Measurements from ENCODE around the gene PODXL2.

PODXL2 gene

DNA sequence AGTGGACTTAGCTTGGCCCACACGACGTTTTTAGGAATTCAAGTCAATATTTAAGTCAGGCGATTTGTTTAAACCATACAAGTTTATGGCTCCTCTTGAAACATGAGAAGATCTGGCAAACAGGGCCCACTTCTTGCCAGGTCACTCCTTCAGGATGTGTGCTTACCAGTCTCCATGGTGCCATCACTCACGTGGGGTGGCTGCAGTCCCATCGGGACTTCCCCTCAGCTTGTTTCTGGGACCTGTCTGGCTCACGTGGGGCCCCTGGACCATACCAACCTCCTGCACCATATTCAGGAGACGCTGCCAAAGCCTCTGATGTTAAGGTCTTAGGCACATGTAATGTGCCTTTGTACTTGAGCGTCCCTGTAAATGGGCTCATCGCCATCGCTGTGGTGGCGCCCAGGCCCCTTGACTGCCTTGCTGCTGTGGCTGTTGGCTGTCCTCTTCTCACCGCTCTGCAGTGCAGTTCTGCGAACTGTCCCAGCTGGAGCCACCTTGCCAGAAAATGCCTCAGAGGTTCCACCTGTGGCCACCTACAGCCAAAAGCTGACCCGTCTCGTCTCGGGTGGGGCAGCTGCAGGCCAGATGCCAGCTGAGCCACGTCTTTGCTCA is 21.9 kb upstream of the PODXL2 start:
- Histone ChIP-seq H3K9ac (ENCODE audit: low read length) (no peak overlapping the region), H3K27ac (ENCODE audit: low read length) (no peak overlapping the region), H3K4me1 (ENCODE audit: control insufficient read depth, low read depth, low read length) (no peaks in the 10 kb centered on the region), H3K9me3 (ENCODE audit: control insufficient read depth, low read depth, low read length) (no peaks in the 10 kb centered on the region), H3K36me3 (ENCODE audit: control insufficient read depth, low read depth, low read length) (peaks cover 91% of the 10 kb centered on the region), H3K27me3 (ENCODE audit: control insufficient read depth, insufficient read depth, low read length) (no peaks in the 10 kb centered on the region), H3K4me3 (ENCODE audit: low read length) (no peak overlapping the region)

DNA sequence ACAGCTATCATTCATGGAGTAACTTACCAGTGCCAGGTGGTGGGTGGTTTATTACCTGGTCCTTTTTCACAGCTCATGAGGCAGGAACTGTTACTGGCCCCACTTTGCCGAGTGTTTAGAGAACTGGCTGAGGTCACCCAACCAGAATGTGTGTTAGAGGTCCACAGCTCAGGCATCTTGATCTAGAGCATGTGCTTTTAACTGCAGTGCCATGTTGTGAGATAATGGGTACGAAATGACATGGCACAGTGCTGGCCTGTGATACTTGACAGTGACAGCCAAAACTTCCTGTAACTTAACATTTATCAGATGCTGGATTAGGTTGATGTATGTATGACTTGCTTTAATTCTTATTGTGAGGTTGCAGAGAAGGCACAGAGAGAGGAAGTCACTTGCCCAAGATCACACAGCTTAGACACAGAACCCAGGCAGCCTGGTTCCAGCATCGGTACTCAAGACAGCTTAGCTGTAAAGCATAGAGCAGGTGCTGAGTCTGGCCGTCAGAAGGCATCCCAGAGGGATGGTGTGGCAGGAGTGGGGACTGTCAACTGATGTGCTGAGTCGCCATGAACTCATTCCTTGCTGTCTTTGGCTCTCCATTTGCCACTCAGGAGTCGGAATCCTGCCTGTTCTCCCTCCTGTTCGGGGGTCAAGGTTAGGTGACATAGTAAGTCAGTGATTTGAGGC is 21.2 kb upstream of the PODXL2 start:
- no peak overlapping the region for H3K27ac ChIP-seq (ENCODE audit: low read length)
- H3K36me3 ChIP-seq (ENCODE audit: control insufficient read depth, low read depth, low read length), result peaks cover 91% of the 10 kb centered on the region
- H3K9me3 ChIP-seq (ENCODE audit: control insufficient read depth, low read depth, low read length), result no peaks in the 10 kb centered on the region
- H3K4me1 ChIP-seq (ENCODE audit: control insufficient read depth, low read depth, low read length), result no peaks in the 10 kb centered on the region
- no peak overlapping the region for H3K4me3 ChIP-seq (ENCODE audit: low read length)
- H3K27me3 ChIP-seq (ENCODE audit: control insufficient read depth, insufficient read depth, low read length), result no peaks in the 10 kb centered on the region
- H3K9ac ChIP-seq (ENCODE audit: low read length), result no peak overlapping the region

DNA sequence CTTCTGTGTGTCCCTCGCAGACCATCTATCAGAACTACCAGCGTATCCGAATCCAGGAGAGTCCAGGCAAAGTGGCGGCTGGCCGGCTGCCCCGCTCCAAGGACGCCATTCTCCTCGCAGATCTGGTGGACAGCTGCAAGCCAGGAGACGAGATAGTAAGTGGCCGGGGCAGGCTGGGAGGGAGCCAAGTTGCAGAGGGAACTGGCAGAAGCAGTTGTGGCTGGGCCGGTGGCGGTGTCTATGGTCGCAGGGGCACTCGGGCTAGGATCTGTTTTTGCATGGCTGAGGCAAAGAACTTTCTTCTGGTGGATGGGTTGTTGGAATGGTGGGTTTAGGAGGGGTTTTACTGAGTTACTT is 20.6 kb upstream of the PODXL2 start:
- Histone ChIP-seq H3K36me3 (ENCODE audit: control insufficient read depth, low read depth, low read length) (peaks cover 92% of the 10 kb centered on the region), H3K27ac (ENCODE audit: low read length) (no peak overlapping the region)

DNA sequence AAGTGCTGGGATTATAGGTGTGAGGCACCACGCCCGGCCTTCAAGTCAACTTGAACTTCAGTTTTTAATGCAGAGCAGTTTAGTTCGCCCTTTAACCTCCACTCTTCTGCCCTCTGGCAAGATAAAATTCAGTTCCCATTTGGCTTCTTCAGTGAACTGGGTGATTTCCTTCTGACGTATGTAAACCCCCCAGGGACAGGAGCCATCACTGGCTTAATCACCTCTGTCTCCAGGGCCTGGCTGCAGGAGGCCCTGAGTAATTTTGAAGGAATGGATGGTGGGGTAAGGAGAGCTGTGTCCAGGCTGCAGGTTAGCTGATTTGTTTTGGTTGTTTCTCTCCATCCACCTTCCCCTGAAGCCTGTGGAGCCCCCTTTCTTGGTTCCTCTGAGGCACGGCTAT is 18.9 kb upstream of the PODXL2 start:
- H3K4me1 ChIP-seq (ENCODE audit: control insufficient read depth, low read depth, low read length), result no peaks in the 10 kb centered on the region
- H3K9ac ChIP-seq (ENCODE audit: low read length), result no peak overlapping the region
- H3K4me3 ChIP-seq (ENCODE audit: low read length), result no peak overlapping the region
- H3K27me3 ChIP-seq (ENCODE audit: control insufficient read depth, insufficient read depth, low read length), result no peaks in the 10 kb centered on the region
- H3K36me3 ChIP-seq (ENCODE audit: control insufficient read depth, low read depth, low read length), result peaks cover 92% of the 10 kb centered on the region
- H3K9me3 ChIP-seq (ENCODE audit: control insufficient read depth, low read depth, low read length), result no peaks in the 10 kb centered on the region
- H3K27ac ChIP-seq (ENCODE audit: low read length), result no peak overlapping the region

More for the DNA sequence above, 20.6 kb upstream of the PODXL2 start:
- no peak overlapping the region for H3K4me3 ChIP-seq (ENCODE audit: low read length)
- H3K4me1 ChIP-seq (ENCODE audit: control insufficient read depth, low read depth, low read length), result no peaks in the 10 kb centered on the region
- no peaks in the 10 kb centered on the region for H3K27me3 ChIP-seq (ENCODE audit: control insufficient read depth, insufficient read depth, low read length)
- no peak overlapping the region for H3K9ac ChIP-seq (ENCODE audit: low read length)
- H3K9me3 ChIP-seq (ENCODE audit: control insufficient read depth, low read depth, low read length), result no peaks in the 10 kb centered on the region

DNA sequence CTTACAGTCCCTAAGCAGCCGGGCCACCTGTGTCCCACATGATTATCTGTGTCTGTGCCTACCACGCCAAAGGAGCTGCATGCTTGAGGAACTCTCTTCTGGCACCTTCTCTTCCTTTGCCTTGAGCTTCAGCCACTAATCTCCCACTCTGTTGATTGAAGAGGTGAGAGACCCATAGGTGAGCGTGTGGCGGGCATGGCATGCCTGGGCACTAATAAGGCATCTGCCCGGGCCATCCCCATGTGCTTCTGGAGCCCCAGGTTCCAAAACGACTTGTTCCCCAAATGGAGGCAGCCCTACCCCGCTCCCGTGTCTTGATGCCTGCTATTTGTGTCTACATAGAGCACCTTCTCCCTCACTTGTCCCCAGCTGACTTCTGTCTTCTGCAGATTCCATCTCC is 17.7 kb upstream of the PODXL2 start:
- Histone ChIP-seq H3K9ac (ENCODE audit: low read length) (no peak overlapping the region), H3K9me3 (ENCODE audit: control insufficient read depth, low read depth, low read length) (no peaks in the 10 kb centered on the region), H3K27me3 (ENCODE audit: control insufficient read depth, insufficient read depth, low read length) (no peaks in the 10 kb centered on the region), H3K4me1 (ENCODE audit: control insufficient read depth, low read depth, low read length) (no peaks in the 10 kb centered on the region), H3K27ac (ENCODE audit: low read length) (no peak overlapping the region), H3K36me3 (ENCODE audit: control insufficient read depth, low read depth, low read length) (peaks cover 93% of the 10 kb centered on the region), H3K4me3 (ENCODE audit: low read length) (no peak overlapping the region)

DNA sequence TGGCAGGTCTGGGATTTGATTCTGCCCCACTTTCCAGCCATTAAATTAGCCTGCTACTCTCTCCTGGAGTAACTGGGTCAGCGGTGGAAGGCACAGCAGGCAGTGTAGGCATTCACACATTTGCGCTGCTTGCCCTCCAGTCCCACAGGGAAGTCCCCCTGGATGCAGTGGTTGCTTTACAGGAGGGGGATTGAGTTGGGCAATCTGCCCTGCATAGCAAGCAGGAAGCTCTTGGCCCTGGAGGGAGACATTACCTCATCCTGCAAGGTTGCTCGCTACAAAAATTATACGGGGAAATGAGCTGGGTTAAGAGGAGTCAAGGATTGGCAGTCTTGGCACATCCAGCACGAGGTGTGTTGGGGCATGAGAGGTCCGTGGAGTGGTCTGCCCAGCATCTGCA is 16.0 kb upstream of the PODXL2 start:
- Histone ChIP-seq H3K9ac (ENCODE audit: low read length) (no peak overlapping the region), H3K27me3 (ENCODE audit: control insufficient read depth, insufficient read depth, low read length) (no peaks in the 10 kb centered on the region), H3K27ac (ENCODE audit: low read length) (no peak overlapping the region), H3K4me1 (ENCODE audit: control insufficient read depth, low read depth, low read length) (no peaks in the 10 kb centered on the region), H3K36me3 (ENCODE audit: control insufficient read depth, low read depth, low read length) (peaks cover 93% of the 10 kb centered on the region), H3K4me3 (ENCODE audit: low read length) (no peak overlapping the region), H3K9me3 (ENCODE audit: control insufficient read depth, low read depth, low read length) (no peaks in the 10 kb centered on the region)

DNA sequence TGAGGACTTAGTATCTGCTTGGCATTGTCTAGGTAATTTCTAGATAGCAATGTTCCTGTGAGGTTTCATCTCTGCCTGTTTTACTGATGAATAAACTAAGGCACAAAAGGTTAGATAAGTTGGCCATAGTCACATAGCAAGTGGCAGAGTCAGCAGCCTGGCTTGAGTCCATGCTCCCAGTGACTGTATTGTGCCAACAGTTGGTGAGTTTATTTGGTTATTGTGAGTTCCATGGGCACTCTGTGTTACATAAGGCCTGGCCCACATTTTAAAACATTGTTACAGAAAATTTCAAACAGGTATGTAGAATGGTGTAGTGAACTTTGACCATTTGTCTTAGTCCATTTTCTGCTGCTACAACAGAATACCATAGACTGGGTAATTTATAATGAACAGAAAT is 15.6 kb upstream of the PODXL2 start:
- H3K4me1 ChIP-seq (ENCODE audit: control insufficient read depth, low read depth, low read length), result no peaks in the 10 kb centered on the region
- peaks cover 93% of the 10 kb centered on the region for H3K36me3 ChIP-seq (ENCODE audit: control insufficient read depth, low read depth, low read length)
- H3K4me3 ChIP-seq (ENCODE audit: low read length), result no peak overlapping the region

DNA sequence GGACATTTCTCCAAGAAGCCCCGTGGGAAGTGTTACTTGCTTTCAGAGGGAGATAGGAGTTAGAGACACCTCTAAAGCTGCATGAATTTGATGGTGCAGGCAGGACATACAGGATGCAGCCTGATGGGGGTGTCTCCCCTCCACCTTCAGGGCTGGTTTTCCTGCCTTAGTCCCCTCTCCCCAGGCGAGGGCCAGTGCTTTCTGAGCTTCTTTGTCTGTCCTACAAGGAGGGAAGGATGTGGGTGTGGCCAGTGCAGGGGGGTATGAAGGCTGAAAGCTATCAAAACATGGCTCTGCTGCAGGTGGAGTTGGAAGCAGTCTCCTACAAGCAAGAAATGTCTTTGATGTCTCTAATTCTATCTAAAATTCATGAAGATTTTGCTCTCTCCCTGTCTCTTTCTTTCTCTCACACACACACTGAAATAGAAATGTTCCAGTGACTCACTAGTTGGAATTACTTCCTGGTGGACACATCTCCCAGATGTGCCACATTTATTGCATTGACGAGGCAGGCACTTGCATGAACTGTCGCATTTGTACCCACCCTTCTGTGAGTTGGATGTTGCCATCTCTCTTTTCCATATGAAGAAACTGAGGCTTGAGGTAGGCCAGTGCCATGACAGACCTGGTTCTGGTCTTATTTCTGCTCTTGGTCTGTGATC is 13.9 kb upstream of the PODXL2 start:
- Histone ChIP-seq H3K27me3 (ENCODE audit: control insufficient read depth, insufficient read depth, low read length) (no peaks in the 10 kb centered on the region), H3K9ac (ENCODE audit: low read length) (no peak overlapping the region), H3K9me3 (ENCODE audit: control insufficient read depth, low read depth, low read length) (no peaks in the 10 kb centered on the region), H3K27ac (ENCODE audit: low read length) (no peak overlapping the region), H3K4me3 (ENCODE audit: low read length) (no peak overlapping the region), H3K36me3 (ENCODE audit: control insufficient read depth, low read depth, low read length) (peaks cover 90% of the 10 kb centered on the region), H3K4me1 (ENCODE audit: control insufficient read depth, low read depth, low read length) (no peaks in the 10 kb centered on the region)

More for the DNA sequence above, 15.6 kb upstream of the PODXL2 start:
- no peak overlapping the region for H3K9ac ChIP-seq (ENCODE audit: low read length)
- no peaks in the 10 kb centered on the region for H3K27me3 ChIP-seq (ENCODE audit: control insufficient read depth, insufficient read depth, low read length)
- H3K27ac ChIP-seq (ENCODE audit: low read length), result no peak overlapping the region
- H3K9me3 ChIP-seq (ENCODE audit: control insufficient read depth, low read depth, low read length), result no peaks in the 10 kb centered on the region

DNA sequence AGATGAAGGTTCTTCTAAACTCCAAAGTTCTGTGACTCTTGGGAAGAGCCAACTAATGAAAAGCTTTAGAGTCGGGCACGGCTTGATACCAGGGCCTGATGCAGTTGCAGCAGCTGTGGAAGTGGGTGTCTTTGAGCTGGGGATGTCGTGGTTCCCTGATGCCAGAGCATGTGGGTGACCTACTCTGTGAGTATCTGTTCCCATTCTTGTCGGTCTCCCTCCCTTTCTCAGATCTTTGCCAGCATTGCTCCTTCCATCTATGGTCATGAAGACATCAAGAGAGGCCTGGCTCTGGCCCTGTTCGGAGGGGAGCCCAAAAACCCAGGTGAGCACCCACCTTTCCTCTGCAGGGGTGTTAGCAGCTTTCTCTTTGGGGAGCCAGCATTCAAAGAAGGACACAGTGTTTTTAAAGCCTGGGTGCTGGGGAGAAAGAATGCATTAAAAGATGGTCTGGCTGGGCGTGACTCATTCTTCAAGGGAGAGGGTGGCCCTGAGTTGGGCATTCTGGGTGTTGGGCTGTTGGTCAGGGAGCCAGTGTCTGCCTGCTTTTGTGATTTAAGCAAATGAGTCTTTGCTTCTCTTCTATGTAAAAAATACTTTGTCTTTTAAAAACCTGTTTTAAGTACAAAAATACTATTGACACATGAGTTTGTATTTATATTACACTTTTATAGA is 13.2 kb upstream of the PODXL2 start:
- Histone ChIP-seq H3K36me3 (ENCODE audit: control insufficient read depth, low read depth, low read length) (peaks cover 90% of the 10 kb centered on the region), H3K4me3 (ENCODE audit: low read length) (no peak overlapping the region), H3K9ac (ENCODE audit: low read length) (no peak overlapping the region), H3K9me3 (ENCODE audit: control insufficient read depth, low read depth, low read length) (no peaks in the 10 kb centered on the region), H3K27ac (ENCODE audit: low read length) (no peak overlapping the region), H3K27me3 (ENCODE audit: control insufficient read depth, insufficient read depth, low read length) (no peaks in the 10 kb centered on the region), H3K4me1 (ENCODE audit: control insufficient read depth, low read depth, low read length) (no peaks in the 10 kb centered on the region)

DNA sequence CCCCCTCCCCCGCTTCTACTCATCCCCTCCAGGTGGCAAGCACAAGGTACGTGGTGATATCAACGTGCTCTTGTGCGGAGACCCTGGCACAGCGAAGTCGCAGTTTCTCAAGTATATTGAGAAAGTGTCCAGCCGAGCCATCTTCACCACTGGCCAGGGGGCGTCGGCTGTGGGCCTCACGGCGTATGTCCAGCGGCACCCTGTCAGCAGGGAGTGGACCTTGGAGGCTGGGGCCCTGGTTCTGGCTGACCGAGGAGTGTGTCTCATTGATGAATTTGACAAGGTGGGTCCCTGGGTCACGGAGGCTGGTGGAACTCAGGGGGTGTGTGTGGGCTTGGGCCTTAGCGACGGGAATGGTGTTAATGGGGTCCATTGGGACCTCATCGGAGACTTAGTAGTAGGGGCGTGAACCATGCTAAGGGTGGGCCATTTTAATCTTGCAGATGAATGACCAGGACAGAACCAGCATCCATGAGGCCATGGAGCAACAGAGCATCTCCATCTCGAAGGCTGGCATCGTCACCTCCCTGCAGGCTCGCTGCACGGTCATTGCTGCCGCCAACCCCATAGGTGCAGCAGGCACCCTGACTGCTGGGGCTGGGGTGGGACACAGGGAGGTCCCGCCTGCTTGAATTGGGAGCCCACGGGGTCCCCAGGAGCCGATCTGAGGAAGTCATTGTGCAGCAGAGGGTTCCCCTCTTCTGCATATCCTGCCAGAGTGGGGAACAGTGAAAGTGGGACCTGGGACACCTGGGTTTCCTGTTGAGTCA is 12.0 kb upstream of the PODXL2 start:
- Histone ChIP-seq H3K27ac (ENCODE audit: low read length) (no peak overlapping the region), H3K27me3 (ENCODE audit: control insufficient read depth, insufficient read depth, low read length) (no peaks in the 10 kb centered on the region), H3K4me3 (ENCODE audit: low read length) (no peak overlapping the region), H3K9ac (ENCODE audit: low read length) (no peak overlapping the region), H3K9me3 (ENCODE audit: control insufficient read depth, low read depth, low read length) (no peaks in the 10 kb centered on the region), H3K4me1 (ENCODE audit: control insufficient read depth, low read depth, low read length) (no peaks in the 10 kb centered on the region), H3K36me3 (ENCODE audit: control insufficient read depth, low read depth, low read length) (peaks cover 95% of the 10 kb centered on the region)

DNA sequence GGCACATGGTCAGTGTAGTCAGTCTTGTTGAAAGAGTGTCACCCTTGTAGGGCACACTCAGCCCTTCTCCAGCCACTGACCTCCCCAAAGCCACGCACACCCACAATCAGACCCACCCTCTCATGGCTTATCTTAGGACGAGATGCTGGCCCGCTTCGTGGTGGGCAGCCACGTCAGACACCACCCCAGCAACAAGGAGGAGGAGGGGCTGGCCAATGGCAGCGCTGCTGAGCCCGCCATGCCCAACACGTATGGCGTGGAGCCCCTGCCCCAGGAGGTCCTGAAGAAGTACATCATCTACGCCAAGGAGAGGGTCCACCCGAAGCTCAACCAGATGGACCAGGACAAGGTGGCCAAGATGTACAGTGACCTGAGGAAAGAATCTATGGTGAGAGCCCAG is 10.1 kb upstream of the PODXL2 start:
- Histone ChIP-seq H3K27ac (ENCODE audit: low read length) (no peak overlapping the region), H3K4me1 (ENCODE audit: control insufficient read depth, low read depth, low read length) (no peaks in the 10 kb centered on the region), H3K4me3 (ENCODE audit: low read length) (no peak overlapping the region), H3K27me3 (ENCODE audit: control insufficient read depth, insufficient read depth, low read length) (no peaks in the 10 kb centered on the region), H3K9me3 (ENCODE audit: control insufficient read depth, low read depth, low read length) (no peaks in the 10 kb centered on the region), H3K9ac (ENCODE audit: low read length) (no peak overlapping the region), H3K36me3 (ENCODE audit: control insufficient read depth, low read depth, low read length) (peaks cover 85% of the 10 kb centered on the region)

Data from iPS-18a (cell line).